Bronchial epithelial cell (primary cell): ENCODE measurements around the gene MOV10L1. TPM values are rescaled to one million over a fixed set of nuclear protein-coding genes. Genes with fewer than 3 reads are reported as not detected.

Experiments
- DNase-seq: peaks from one replicate; pipeline ENCODE4 v3.0.0-alpha.2; 2010; ENCODE audit warnings: low read depth
- FAIRE-seq: peaks from 2 replicates; lab custom pipeline; 2011; peaks lifted over from hg19 to GRCh38; lab: Jason Lieb, UNC
- H3K27me3 ChIP-seq: 2 replicates; pipeline ENCODE4 v1.5.1; 2011; ENCODE audit warnings: low read length; ENCODE audit not compliant: control insufficient read depth, insufficient read depth
- H3K36me3 ChIP-seq: 2 replicates; pipeline ENCODE4 v1.5.1; 2011; ENCODE audit warnings: low read length; ENCODE audit not compliant: control insufficient read depth, insufficient read depth
- H3K4me3 ChIP-seq: 2 replicates; pipeline ENCODE4 v1.5.1; 2011; ENCODE audit warnings: mild to moderate bottlenecking, low read depth, low read length, control low read depth
- CTCF ChIP-seq: IDR thresholded peaks from 2 replicates; pipeline ENCODE4 v1.5.1; 2011; ENCODE audit warnings: mild to moderate bottlenecking, moderate library complexity, low read length, control low read depth, inconsistent platforms; ENCODE audit not compliant: insufficient read depth, severe bottlenecking
- total RNA-seq: library from RNA; depleted of rRNA; stranded (reverse); fragments of >200 nt; gene quantifications from 2 replicates; pipeline ENCODE4 v1.2.1, GENCODE V29; 2014

MOV10L1 gene
- total RNA-seq, 1 donor from 2014 or later, result 0.26 TPM

DNA sequence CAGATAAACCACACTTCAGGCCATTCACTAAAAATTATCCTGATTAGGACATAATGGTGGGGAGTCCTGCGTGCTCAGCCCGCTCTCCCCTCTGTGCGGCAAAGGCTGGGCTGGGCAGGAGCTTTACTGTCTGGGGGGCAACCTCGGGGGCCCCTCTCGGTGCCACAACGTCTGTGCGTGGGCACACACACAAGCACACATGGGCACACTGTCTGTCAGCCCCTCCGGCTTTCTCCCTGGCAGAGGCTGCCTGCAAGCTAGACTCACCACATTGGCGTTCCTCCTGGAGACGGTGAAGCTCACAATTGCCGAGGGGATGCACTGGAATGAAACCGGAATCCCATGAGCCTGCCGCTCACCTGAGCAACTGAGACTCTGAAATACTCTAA is 9.7 kb upstream of the MOV10L1 start:
- TF ChIP-seq CTCF, result no peak
- DNase-seq, result no peak
- peaks cover 4% of the 10 kb centered on the region for H3K27me3 ChIP-seq
- H3K36me3 ChIP-seq, result no peaks in the 10 kb centered on the region
- no peak overlapping the region for H3K4me3 ChIP-seq
- FAIRE-seq, result no peak

GRCh38 chr22:50081426-50082196 is 8.2 kb upstream of the MOV10L1 start:
- DNase-seq, result no peak
- FAIRE-seq, result no peak
- no peak overlapping the region for H3K4me3 ChIP-seq
- H3K36me3 ChIP-seq, result no peaks in the 10 kb centered on the region
- TF ChIP-seq CTCF, result no peak
- H3K27me3 ChIP-seq, result peaks cover 6% of the 10 kb centered on the region

GRCh38 chr22:50082197-50082715 is 7.5 kb upstream of the MOV10L1 start:
- TF ChIP-seq CTCF, result no peak
- Histone ChIP-seq H3K27me3 (peaks cover 6% of the 10 kb centered on the region), H3K4me3 (no peak overlapping the region), H3K36me3 (no peaks in the 10 kb centered on the region)
- no peak for DNase-seq
- FAIRE-seq, result no peak

DNA sequence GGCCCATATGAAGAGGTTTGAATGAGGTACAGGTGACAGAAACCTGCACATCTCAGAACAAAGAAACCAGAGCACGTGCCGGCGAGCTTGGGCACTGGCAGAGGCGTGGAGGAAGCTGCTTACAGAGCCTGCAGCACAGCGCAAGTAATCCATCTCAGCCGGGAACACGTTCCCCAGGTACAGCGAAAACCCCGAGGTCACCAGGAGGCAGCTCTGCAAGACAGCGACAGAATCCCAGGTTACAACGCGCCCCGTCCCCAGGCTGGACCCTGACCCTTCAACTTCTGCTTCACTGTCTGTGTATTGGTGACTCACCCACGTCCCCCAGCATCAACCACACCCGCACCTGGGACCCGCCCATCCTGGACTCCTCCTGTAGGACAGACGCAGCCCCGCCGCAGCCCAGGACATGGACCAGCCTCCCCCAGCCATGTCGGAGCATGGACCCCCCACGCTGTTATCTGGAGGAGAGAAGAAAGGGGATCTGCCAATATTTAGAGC is 6.8 kb upstream of the MOV10L1 start:
- no peak for TF ChIP-seq CTCF
- Histone ChIP-seq H3K4me3 (peak overlapping the region; percentile 12), H3K36me3 (no peaks in the 10 kb centered on the region), H3K27me3 (peaks cover 6% of the 10 kb centered on the region)
- DNase-seq (no peak), FAIRE-seq (no peak)

GRCh38 chr22:50083462-50084079 is 6.2 kb upstream of the MOV10L1 start:
- DNase-seq (peak; percentile 50), FAIRE-seq (no peak)
- no peaks in the 10 kb centered on the region for H3K36me3 ChIP-seq
- peak overlapping the region; percentile 12 for H3K4me3 ChIP-seq
- H3K27me3 ChIP-seq, result peaks cover 6% of the 10 kb centered on the region
- no peak for TF ChIP-seq CTCF
